ENCODE measurements around the gene PTPN2. TPM values are rescaled to one million over a fixed set of nuclear protein-coding genes. Genes with fewer than 3 reads are reported as not detected.
A peak's percentile ranks its signal among the peaks of the same experiment; 100 is the strongest.

The PTPN2 gene
- total and polyA plus RNA-seq, 9 of the 15 experiments (the other 6 are each of a cell fraction or from before 2014, with no cell fraction given) = 36.6 to 66.4 (median 43.8) TPM

DNA sequence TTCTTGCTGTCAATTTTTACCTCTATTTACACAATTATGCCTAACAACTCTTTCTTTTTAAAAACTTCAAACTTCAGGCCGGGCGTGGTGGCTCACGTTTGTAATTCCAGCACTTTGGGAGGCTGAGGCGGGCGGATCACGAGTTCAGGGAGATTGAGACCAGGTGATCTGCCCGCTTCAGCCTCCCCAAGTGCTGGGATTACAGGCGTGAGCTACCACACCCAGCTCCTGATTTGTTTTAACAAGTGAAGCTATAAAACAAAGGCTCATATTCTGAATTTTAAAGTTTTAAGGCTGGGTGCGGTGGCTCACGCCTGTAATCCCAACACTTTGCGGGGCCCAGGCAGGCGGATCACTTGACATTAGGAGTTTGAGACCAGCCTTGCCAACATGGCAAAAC lies 15.5 kb downstream of the PTPN2 start (continued):
- no peak for TF ChIP-seq SP2 (IDR thresholded peaks at IDR 0.05; ENCODE audit: extremely low read depth, low read depth, low read length, poor library complexity, severe bottlenecking)

DNA sequence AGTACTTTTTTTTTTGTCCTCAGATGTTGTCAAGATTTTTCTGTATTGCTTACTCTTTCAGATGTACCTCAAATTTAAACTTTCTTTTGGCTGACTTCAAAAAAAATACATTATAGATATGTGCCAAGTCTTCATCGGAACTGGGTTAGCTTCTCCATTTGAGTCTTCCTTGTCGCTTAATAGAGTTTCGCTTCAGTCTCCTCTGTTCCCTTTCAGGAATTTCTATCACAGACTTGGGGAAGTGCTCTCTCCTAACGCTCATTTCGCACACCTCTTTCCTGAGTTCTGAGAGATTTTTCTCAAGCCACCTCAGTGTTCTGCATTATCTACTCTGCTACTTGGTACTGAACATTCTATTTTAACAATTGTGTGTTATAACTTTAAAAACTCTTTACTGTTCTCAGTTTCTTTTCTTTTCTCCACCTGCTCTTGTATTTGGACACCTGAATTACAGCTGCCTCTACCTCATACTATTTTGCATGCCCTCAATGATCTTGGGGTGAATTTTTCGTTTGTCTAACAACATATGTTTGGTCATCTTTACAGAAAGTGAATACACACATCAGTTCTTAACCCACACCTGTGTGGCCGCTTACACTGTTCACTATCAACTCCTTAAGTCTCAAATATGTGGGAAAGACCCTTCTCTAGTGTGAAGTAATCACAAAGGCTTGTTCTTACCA lies 16.5 kb downstream of the PTPN2 start:
- intact Hi-C loops (cut with micrococcal nuclease) = no loop called here
- H3K36me3 ChIP-seq (ENCODE audit: control insufficient read depth, insufficient read depth, low read length) = no peaks in the 10 kb centered on the region; the same call in 2 of the 3 replicates
- ChIA-PET CTCF (ENCODE audit: low intra/inter-chr PET ratio) (no interaction called here), POLR2A (interaction anchor here (1.6 to 3.0 kb wide), 2 partner anchors 12 to 14 kb away, joined by 5 to 12 read pairs; no protein-coding TSS in a partner anchor)
- H3K27ac ChIP-seq (ENCODE audit: extremely low read depth, low read depth, low read length) = peak overlapping the region; percentile 15; the same call in 1 of the 3 replicates
- BruUV-seq (replicated peaks) = no TSS peak
- no peaks in the 10 kb centered on the region for H3K27me3 ChIP-seq (ENCODE audit: control insufficient read depth in 2 of 2, insufficient read depth in 2 of 2, low read length in 2 of 2)
- H3K9me3 ChIP-seq (replicated peaks; ENCODE audit: control insufficient read depth, insufficient read depth, low read depth, low read length) = no peaks in the 10 kb centered on the region
- TF ChIP-seq PTBP1 (IDR thresholded peaks at IDR 0.05; ENCODE audit: low read depth, low read length) (no peak), ZNF589 (CRISPR knock-in tag; IDR thresholded peaks at IDR 0.05; ENCODE audit: low read depth) (no peak), ZNF124 (CRISPR knock-in tag; IDR thresholded peaks at IDR 0.05) (no peak), ZNF12 (CRISPR knock-in tag; IDR thresholded peaks at IDR 0.05) (no peak), KAT8 (IDR thresholded peaks at IDR 0.05; ENCODE audit: low read depth) (no peak), CBX1 (IDR thresholded peaks at IDR 0.05; ENCODE audit: low read depth) (no peak), CTBP1 (IDR thresholded peaks at IDR 0.05; ENCODE audit: borderline replicate concordance) (no peak), DDX20 (tag; IDR thresholded peaks at IDR 0.05; ENCODE audit: low read depth) (no peak), KLF13 (tag; IDR thresholded peaks at IDR 0.05; ENCODE audit: borderline replicate concordance, low read depth) (no peak), ETV6 (IDR thresholded peaks at IDR 0.05; ENCODE audit: borderline replicate concordance in 1 of 2, low read depth in 2 of 2, low read length in 1 of 2) (no peak), ETV6 (CRISPR knock-in tag; IDR thresholded peaks at IDR 0.05; ENCODE audit: borderline replicate concordance) (no peak)
- TF ChIP-seq, protein P1, sequence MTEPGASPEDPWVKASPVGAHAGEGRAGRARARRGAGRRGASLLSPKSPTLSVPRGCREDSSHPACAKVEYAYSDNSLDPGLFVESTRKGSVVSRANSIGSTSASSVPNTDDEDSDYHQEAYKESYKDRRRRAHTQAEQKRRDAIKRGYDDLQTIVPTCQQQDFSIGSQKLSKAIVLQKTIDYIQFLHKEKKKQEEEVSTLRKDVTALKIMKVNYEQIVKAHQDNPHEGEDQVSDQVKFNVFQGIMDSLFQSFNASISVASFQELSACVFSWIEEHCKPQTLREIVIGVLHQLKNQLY (CRISPR knock-in tag; conservative IDR thresholded peaks at IDR 0.05) = no peak
- peaks cover 3 to 4% of the 10 kb centered on the region in 2 experiments; a peak in 3 of 5 replicates for H3K4me1 ChIP-seq (replicated peaks in 1 of 2; ENCODE audit: control insufficient read depth in 2 of 2, insufficient read depth in 2 of 2, low read length in 2 of 2)
- peaks cover 61% of the 10 kb centered on the region for H3K79me2 ChIP-seq (ENCODE audit: control insufficient read depth, insufficient read depth, low read length)
- no peak overlapping the region for H2AFZ ChIP-seq (ENCODE audit: low read depth, low read length)
- no peak overlapping the region for H3K9ac ChIP-seq (ENCODE audit: insufficient read depth in 1 of 2, low read depth in 2 of 2, low read length in 2 of 2)
- no peak overlapping the region for H3K4me3 ChIP-seq
- ATAC-seq = peak; percentile 13; the same call in 1 of the 3 replicates
- no peaks in the 10 kb centered on the region for H4K20me1 ChIP-seq (replicated peaks; ENCODE audit: control insufficient read depth, insufficient read depth, low read length)
- FAIRE-seq = peak; percentile 19
- DNase-seq (ENCODE audit: extremely low read depth in 1 of 4, low spot score in 3 of 4) = no peak
- 80% methylated on average over 7 of the region's 7 CpGs for WGBS (ENCODE audit: insufficient coverage, low coverage, missing lambda C conversion rate)
- no peak overlapping the region for H3K4me2 ChIP-seq (ENCODE audit: insufficient read depth, low read length)
- H3K9me1 ChIP-seq (ENCODE audit: control insufficient read depth, insufficient read depth, low read length) = no peaks in the 10 kb centered on the region
- in situ Hi-C loops (cut with MboI) = no loop called here

All from K562 (cell line).